Neural cell (in vitro differentiated cells): Measurements from ENCODE around the gene MYH7B. TPM values are rescaled to one million over a fixed set of nuclear protein-coding genes. Genes with fewer than 3 reads are reported as not detected.

Source experiments
- H2AFZ ChIP-seq: fragments of 200-600, 300-800 bp; sonication (generic), shearing (Covaris generic); 2 replicates; pipeline ENCODE4 v1.6.0; 2014; ENCODE audit warnings: low read depth, mild to moderate bottlenecking, antibody characterized with exemption, low read length, moderate library complexity
- H3F3A ChIP-seq: fragments of 200-600 bp; shearing (Covaris generic); 2 replicates; pipeline ENCODE4 v1.6.1; 2016; ENCODE audit warnings: mild to moderate bottlenecking, moderate library complexity, mixed read lengths, antibody characterized with exemption, low read length; ENCODE audit not compliant: insufficient read depth, poor library complexity, severe bottlenecking
- H3K27ac ChIP-seq: fragments of 200-600, 300-800 bp; sonication (generic), shearing (Covaris generic); 2 replicates; pipeline ENCODE4 v1.5.1; 2014; ENCODE audit warnings: mild to moderate bottlenecking, low read length, moderate library complexity
- H3K27me3 ChIP-seq: fragments of 300-800, 200-600 bp; sonication (generic), shearing (Covaris generic); 2 replicates; pipeline ENCODE4 v1.6.0; 2014; ENCODE audit warnings: mild to moderate bottlenecking, low read depth, low read length, moderate library complexity; ENCODE audit not compliant: insufficient read depth
- H3K36me3 ChIP-seq: fragments of 300-800, 200-600 bp; sonication (generic), shearing (Covaris generic); 2 replicates; pipeline ENCODE4 v1.5.1; 2014; ENCODE audit warnings: mild to moderate bottlenecking, antibody characterized with exemption, low read length, moderate library complexity; ENCODE audit not compliant: insufficient read depth
- H3K4me2 ChIP-seq: fragments of 300-800, 200-600 bp; sonication (generic), shearing (Covaris generic); 2 replicates; pipeline ENCODE4 v1.6.0; 2014; ENCODE audit warnings: mild to moderate bottlenecking, low read length
- H3K4me3 ChIP-seq: fragments of 300-800, 200-600 bp; sonication (generic), shearing (Covaris generic); 2 replicates; pipeline ENCODE4 v1.5.1; 2014; ENCODE audit warnings: mild to moderate bottlenecking, low read length, moderate library complexity
- H3K79me2 ChIP-seq: fragments of 200-600 bp; shearing (Covaris generic); replicated peaks from 2 replicates; pipeline ENCODE4 v1.6.0; 2014; ENCODE audit warnings: mild to moderate bottlenecking, low read length, moderate library complexity; ENCODE audit not compliant: insufficient read depth
- H3K9ac ChIP-seq: fragments of 300-800, 200-600 bp; sonication (generic), shearing (Covaris generic); 2 replicates; pipeline ENCODE4 v1.6.1; 2016; ENCODE audit warnings: mild to moderate bottlenecking, low read length, mixed read lengths
- H3K9me2 ChIP-seq: fragments of 200-600 bp; shearing (Covaris generic); 2 replicates; pipeline ENCODE4 v1.6.1; 2016; ENCODE audit warnings: mild to moderate bottlenecking, low read length, mixed read lengths; ENCODE audit not compliant: insufficient read depth
- H3K9me3 ChIP-seq: fragments of 200-600, 300-800 bp; sonication (generic), shearing (Covaris generic); 2 replicates; pipeline ENCODE4 v1.6.1; 2016; ENCODE audit warnings: mild to moderate bottlenecking, mixed run types, low read length, moderate library complexity, mixed read lengths
- H4K20me1 ChIP-seq: fragments of 200-600 bp; shearing (Covaris generic); 2 replicates; pipeline ENCODE4 v1.6.1; 2016; ENCODE audit warnings: mild to moderate bottlenecking, mixed run types; ENCODE audit not compliant: insufficient read depth
- EP300 ChIP-seq: fragments of 450-650 bp; conservative IDR thresholded peaks from 2 replicates; pipeline ENCODE4 v1.6.1; 2014; ENCODE audit warnings: antibody characterized with exemption, mild to moderate bottlenecking, moderate library complexity; ENCODE audit not compliant: poor library complexity, severe bottlenecking
- EZH2 ChIP-seq: fragments of 200-600, 300-800 bp; shearing (Covaris generic), sonication (generic); IDR thresholded peaks from 2 replicates; pipeline ENCODE4 v1.6.1; 2014; ENCODE audit warnings: antibody characterized with exemption, low read length, borderline replicate concordance, mild to moderate bottlenecking; ENCODE audit not compliant: insufficient read depth, poor library complexity, severe bottlenecking
- MXI1 ChIP-seq: fragments of 450-650 bp; conservative IDR thresholded peaks from 2 replicates; pipeline ENCODE4 v1.6.1; 2014; ENCODE audit warnings: antibody characterized with exemption, mild to moderate bottlenecking; ENCODE audit not compliant: poor library complexity, severe bottlenecking
- POLR2AphosphoS5 ChIP-seq: IDR thresholded peaks from 2 replicates; pipeline ENCODE4 v1.6.1; 2012
- RAD21 ChIP-seq: fragments of 450-650 bp; conservative IDR thresholded peaks from 2 replicates; pipeline ENCODE4 v1.6.1; 2014; ENCODE audit warnings: antibody characterized with exemption, mild to moderate bottlenecking, moderate library complexity
- SMC3 ChIP-seq: fragments of 450-650 bp; conservative IDR thresholded peaks from 2 replicates; pipeline ENCODE4 v1.6.1; 2014; ENCODE audit warnings: antibody characterized with exemption, mild to moderate bottlenecking, moderate library complexity; ENCODE audit not compliant: poor library complexity
- TAF1 ChIP-seq: IDR thresholded peaks from 2 replicates; pipeline ENCODE4 v1.6.1; 2012; ENCODE audit warnings: low read depth
- polyA plus RNA-seq: library from polyadenylated mRNA; depleted of rRNA; stranded (reverse); fragments of >200 nt; gene quantifications from 2 replicates; pipeline ENCODE4 v1.2.3, GENCODE V29; 2014
- TF ChIP-seq, protein P1 (sequence below): IDR thresholded peaks from 2 replicates; pipeline ENCODE4 v1.6.1; 2012; ENCODE audit warnings: borderline replicate concordance
- TF ChIP-seq, protein P2 (sequence below): fragments of 450-650 bp; IDR thresholded peaks from 2 replicates; pipeline ENCODE4 v1.5.1; 2014; ENCODE audit warnings: antibody characterized with exemption, mild to moderate bottlenecking, moderate library complexity; ENCODE audit not compliant: poor library complexity, severe bottlenecking

Gene MYH7B
- polyA plus RNA-seq, 1 donor from 2014 or later: not detected

DNA sequence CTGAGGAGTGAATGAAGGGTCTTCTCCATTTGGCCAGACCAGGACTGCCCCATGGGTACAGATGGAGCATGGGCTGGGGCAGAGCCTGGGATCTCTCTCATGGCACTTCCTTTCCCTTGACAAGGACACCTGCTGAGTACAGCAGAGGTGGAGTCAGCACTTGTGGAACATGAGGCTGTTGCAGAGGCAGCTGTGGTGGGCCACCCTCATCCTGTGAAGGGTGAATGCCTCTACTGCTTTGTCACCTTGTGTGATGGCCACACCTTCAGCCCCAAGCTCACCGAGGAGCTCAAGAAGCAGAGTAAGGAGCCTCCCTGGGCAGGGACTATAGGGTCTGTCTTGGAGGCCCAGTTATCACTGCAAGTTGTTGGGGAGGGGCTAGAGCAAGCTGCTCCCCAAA is 29.7 kb upstream of the MYH7B start:
- Histone ChIP-seq H3K9ac (no peak overlapping the region), H3K27ac (no peak overlapping the region), H2AFZ (no peak overlapping the region), H3K4me2 (no peak overlapping the region), H3K9me3 (no peaks in the 10 kb centered on the region), H3K79me2 (no peaks in the 10 kb centered on the region), H4K20me1 (no peaks in the 10 kb centered on the region), H3K4me3 (no peak overlapping the region), H3K9me2 (no peaks in the 10 kb centered on the region), H3F3A (no peaks in the 10 kb centered on the region), H3K27me3 (no peaks in the 10 kb centered on the region), H3K36me3 (peaks cover 10% of the 10 kb centered on the region)
- TF ChIP-seq RAD21 (no peak), TAF1 (no peak), POLR2AphosphoS5 (no peak), MXI1 (no peak), EZH2 (no peak)

DNA sequence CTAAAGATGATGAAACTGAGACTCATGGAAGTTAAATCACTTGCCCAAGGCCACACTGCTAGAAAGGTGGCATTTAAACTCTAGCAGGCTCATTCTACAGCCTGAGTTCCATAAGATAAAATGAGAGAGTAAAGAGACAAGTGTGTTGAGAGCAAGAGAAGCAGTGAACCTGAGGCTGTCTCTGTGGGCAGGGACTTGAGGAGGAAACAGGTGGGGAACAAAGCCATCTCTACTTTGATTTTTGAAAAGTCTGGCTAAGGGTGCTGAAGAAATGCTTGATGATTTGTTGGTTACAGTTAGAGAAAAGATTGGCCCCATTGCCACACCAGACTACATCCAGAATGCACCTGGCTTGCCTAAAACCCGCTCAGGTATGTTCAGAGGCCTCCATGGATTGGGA is 29.1 kb upstream of the MYH7B start:
- Histone ChIP-seq H3K9me2 (no peaks in the 10 kb centered on the region), H3K27ac (no peak overlapping the region), H3K4me3 (no peak overlapping the region), H3K4me2 (no peak overlapping the region), H2AFZ (no peak overlapping the region), H4K20me1 (no peaks in the 10 kb centered on the region), H3K79me2 (no peaks in the 10 kb centered on the region), H3K9me3 (no peaks in the 10 kb centered on the region), H3K36me3 (peaks cover 10% of the 10 kb centered on the region), H3K27me3 (no peaks in the 10 kb centered on the region), H3K9ac (no peak overlapping the region), H3F3A (no peaks in the 10 kb centered on the region)
- no peak for TF ChIP-seq SMC3
- TF ChIP-seq MXI1: no peak
- TF ChIP-seq EZH2: no peak
- TF ChIP-seq TAF1: no peak
- TF ChIP-seq RAD21: no peak
- TF ChIP-seq, protein P1, sequence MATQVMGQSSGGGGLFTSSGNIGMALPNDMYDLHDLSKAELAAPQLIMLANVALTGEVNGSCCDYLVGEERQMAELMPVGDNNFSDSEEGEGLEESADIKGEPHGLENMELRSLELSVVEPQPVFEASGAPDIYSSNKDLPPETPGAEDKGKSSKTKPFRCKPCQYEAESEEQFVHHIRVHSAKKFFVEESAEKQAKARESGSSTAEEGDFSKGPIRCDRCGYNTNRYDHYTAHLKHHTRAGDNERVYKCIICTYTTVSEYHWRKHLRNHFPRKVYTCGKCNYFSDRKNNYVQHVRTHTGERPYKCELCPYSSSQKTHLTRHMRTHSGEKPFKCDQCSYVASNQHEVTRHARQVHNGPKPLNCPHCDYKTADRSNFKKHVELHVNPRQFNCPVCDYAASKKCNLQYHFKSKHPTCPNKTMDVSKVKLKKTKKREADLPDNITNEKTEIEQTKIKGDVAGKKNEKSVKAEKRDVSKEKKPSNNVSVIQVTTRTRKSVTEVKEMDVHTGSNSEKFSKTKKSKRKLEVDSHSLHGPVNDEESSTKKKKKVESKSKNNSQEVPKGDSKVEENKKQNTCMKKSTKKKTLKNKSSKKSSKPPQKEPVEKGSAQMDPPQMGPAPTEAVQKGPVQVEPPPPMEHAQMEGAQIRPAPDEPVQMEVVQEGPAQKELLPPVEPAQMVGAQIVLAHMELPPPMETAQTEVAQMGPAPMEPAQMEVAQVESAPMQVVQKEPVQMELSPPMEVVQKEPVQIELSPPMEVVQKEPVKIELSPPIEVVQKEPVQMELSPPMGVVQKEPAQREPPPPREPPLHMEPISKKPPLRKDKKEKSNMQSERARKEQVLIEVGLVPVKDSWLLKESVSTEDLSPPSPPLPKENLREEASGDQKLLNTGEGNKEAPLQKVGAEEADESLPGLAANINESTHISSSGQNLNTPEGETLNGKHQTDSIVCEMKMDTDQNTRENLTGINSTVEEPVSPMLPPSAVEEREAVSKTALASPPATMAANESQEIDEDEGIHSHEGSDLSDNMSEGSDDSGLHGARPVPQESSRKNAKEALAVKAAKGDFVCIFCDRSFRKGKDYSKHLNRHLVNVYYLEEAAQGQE: no peak
- TF ChIP-seq EP300: no peak
- TF ChIP-seq POLR2AphosphoS5: no peak
- TF ChIP-seq, protein P2, sequence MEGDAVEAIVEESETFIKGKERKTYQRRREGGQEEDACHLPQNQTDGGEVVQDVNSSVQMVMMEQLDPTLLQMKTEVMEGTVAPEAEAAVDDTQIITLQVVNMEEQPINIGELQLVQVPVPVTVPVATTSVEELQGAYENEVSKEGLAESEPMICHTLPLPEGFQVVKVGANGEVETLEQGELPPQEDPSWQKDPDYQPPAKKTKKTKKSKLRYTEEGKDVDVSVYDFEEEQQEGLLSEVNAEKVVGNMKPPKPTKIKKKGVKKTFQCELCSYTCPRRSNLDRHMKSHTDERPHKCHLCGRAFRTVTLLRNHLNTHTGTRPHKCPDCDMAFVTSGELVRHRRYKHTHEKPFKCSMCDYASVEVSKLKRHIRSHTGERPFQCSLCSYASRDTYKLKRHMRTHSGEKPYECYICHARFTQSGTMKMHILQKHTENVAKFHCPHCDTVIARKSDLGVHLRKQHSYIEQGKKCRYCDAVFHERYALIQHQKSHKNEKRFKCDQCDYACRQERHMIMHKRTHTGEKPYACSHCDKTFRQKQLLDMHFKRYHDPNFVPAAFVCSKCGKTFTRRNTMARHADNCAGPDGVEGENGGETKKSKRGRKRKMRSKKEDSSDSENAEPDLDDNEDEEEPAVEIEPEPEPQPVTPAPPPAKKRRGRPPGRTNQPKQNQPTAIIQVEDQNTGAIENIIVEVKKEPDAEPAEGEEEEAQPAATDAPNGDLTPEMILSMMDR: no peak

DNA sequence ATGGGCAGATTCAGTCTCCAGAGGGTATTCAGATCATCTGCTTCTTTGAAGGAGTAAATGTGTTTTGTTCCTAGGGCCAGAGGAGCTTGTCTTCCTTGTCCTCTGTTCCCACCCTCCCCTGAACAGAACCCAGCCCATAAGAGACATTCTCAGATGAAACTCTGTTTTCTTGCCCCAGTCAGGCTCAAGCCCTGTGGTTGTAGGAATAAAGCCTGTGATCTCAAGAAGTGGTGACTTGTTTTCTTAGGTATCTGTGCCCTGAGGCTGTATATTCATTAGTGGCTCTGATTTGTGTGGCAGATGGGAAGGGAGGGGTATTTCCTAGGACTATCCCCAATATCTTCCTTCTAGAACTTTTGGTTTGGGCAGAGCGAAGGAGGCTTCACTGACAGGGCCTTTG is 27.9 kb upstream of the MYH7B start:
- Histone ChIP-seq H3K9me2 (no peaks in the 10 kb centered on the region), H3K36me3 (peaks cover 10% of the 10 kb centered on the region), H3F3A (no peaks in the 10 kb centered on the region)

More for the DNA sequence above, 27.9 kb upstream of the MYH7B start:
- Histone ChIP-seq H3K79me2 (no peaks in the 10 kb centered on the region), H3K9me3 (no peaks in the 10 kb centered on the region), H3K27me3 (no peaks in the 10 kb centered on the region), H2AFZ (no peak overlapping the region), H3K4me2 (no peak overlapping the region), H3K27ac (no peak overlapping the region), H3K9ac (no peak overlapping the region), H4K20me1 (no peaks in the 10 kb centered on the region), H3K4me3 (no peak overlapping the region)
- TF ChIP-seq, protein P2: no peak
- TF ChIP-seq, protein P1: no peak
- TF ChIP-seq SMC3 (no peak), EZH2 (no peak), RAD21 (no peak), EP300 (no peak), POLR2AphosphoS5 (no peak), MXI1 (no peak), TAF1 (no peak)
